Activated naive CD4-positive, alpha-beta T cell treated with anti-CD3 and anti-CD28 coated beads, Interleukin-2, amount 10 ng/mL, durations not matched to agents 7 days and 5 days (primary cell): ENCODE results near the gene TBX20.

Experiments
- CTCF ChIA-PET: fragments of 350-600 bp; sonication (Branson Sonifier 250); formaldehyde crosslinking; loops from one replicate; lab custom pipeline; 2021; ENCODE audit warnings: antibody characterized with exemption; lab: Charles Lee
- DNase-seq: peaks from one replicate; pipeline ENCODE4 v3.0.0-alpha.2; 2020
- H3K27ac Mint-ChIP-seq: one replicate; pipeline ENCODE4 v1.8.0; 2021; ENCODE audit warnings: mild to moderate bottlenecking, moderate library complexity, mixed read lengths
- H3K27me3 Mint-ChIP-seq: one replicate; pipeline ENCODE4 v1.8.0; 2021; ENCODE audit warnings: mild to moderate bottlenecking, mixed read lengths
- H3K36me3 Mint-ChIP-seq: one replicate; pipeline ENCODE4 v1.8.0; 2021; ENCODE audit warnings: mixed read lengths
- H3K4me1 Mint-ChIP-seq: one replicate; pipeline ENCODE4 v1.8.0; 2021; ENCODE audit warnings: mixed read lengths
- H3K4me3 Mint-ChIP-seq: one replicate; pipeline ENCODE4 v1.8.0; 2021; ENCODE audit warnings: mild to moderate bottlenecking, moderate library complexity, mixed read lengths
- H3K9me3 Mint-ChIP-seq: one replicate; pipeline ENCODE4 v1.8.0; 2021; ENCODE audit warnings: mixed read lengths

The TBX20 gene

GRCh38 chr7:35253710-35254495 lies at the start of gene TBX20:
TBX20 (minus strand) TSS chr7:35254100; CDS start chr7:35253620, 480 bp downstream.
- Mint-ChIP-seq H3K27me3 (peaks cover 99% of the 10 kb centered on the region), H3K4me3 (peak within 1 kb of the TSS; percentile 57), H3K27ac (peak within 1 kb of the TSS; percentile 64), H3K9me3 (peaks cover 6% of the 10 kb centered on the region), H3K4me1 (peaks cover 30% of the 10 kb centered on the region), H3K36me3 (peaks cover 21% of the 10 kb centered on the region)
- CTCF ChIA-PET = no interaction called here
- peak; percentile 49 for DNase-seq

GRCh38 chr7:35289376-35289775 lies 35.5 kb upstream of the TBX20 start:
- no peak overlapping the region for H3K27ac Mint-ChIP-seq
- no peak for DNase-seq
- no peaks in the 10 kb centered on the region for H3K27me3 Mint-ChIP-seq
- H3K9me3 Mint-ChIP-seq = no peaks in the 10 kb centered on the region
- no peaks in the 10 kb centered on the region for H3K4me1 Mint-ChIP-seq
- H3K4me3 Mint-ChIP-seq = no peak overlapping the region
- no peaks in the 10 kb centered on the region for H3K36me3 Mint-ChIP-seq
- CTCF ChIA-PET = no interaction called here

- Mint-ChIP-seq H3K27ac (no peak overlapping the region), H3K9me3 (no peaks in the 10 kb centered on the region), H3K4me3 (no peak overlapping the region), H3K27me3 (peaks cover 9% of the 10 kb centered on the region), H3K4me1 (no peaks in the 10 kb centered on the region), H3K36me3 (no peaks in the 10 kb centered on the region)
- CTCF ChIA-PET = interaction anchor here (0.8 kb wide), 1 partner anchor 20 kb away, joined by 3 read pairs; no protein-coding TSS in a partner anchor
- no peak for DNase-seq
Measured at GRCh38 chr7:35286986-35287385, 33.1 kb upstream of the TBX20 start.

- Mint-ChIP-seq H3K4me3 (no peak overlapping the region), H3K9me3 (no peaks in the 10 kb centered on the region), H3K4me1 (no peaks in the 10 kb centered on the region), H3K27me3 (peaks cover 10% of the 10 kb centered on the region), H3K36me3 (no peaks in the 10 kb centered on the region), H3K27ac (no peak overlapping the region)
- CTCF ChIA-PET = interaction anchor here (0.8 kb wide), 1 partner anchor 20 kb away, joined by 3 read pairs; no protein-coding TSS in a partner anchor
- no peak for DNase-seq
Measured at GRCh38 chr7:35286422-35286821, 32.5 kb upstream of the TBX20 start.

GRCh38 chr7:35285799-35286198 lies 31.9 kb upstream of the TBX20 start:
- Mint-ChIP-seq H3K27me3 (peaks cover 10% of the 10 kb centered on the region), H3K36me3 (no peaks in the 10 kb centered on the region), H3K27ac (no peak overlapping the region), H3K4me1 (no peaks in the 10 kb centered on the region), H3K9me3 (no peaks in the 10 kb centered on the region), H3K4me3 (no peak overlapping the region)
- no peak for DNase-seq
- CTCF ChIA-PET = no interaction called here

GRCh38 chr7:35280902-35281301 lies 27.0 kb upstream of the TBX20 start:
- CTCF ChIA-PET = no interaction called here
- H3K27ac Mint-ChIP-seq = no peak overlapping the region
- no peak for DNase-seq
- H3K9me3 Mint-ChIP-seq = no peaks in the 10 kb centered on the region
- peaks cover 10% of the 10 kb centered on the region for H3K27me3 Mint-ChIP-seq
- no peak overlapping the region for H3K4me3 Mint-ChIP-seq
- H3K36me3 Mint-ChIP-seq = no peaks in the 10 kb centered on the region
- no peaks in the 10 kb centered on the region for H3K4me1 Mint-ChIP-seq

- CTCF ChIA-PET = no interaction called here
- H3K9me3 Mint-ChIP-seq = no peaks in the 10 kb centered on the region
- DNase-seq = no peak
Measured at GRCh38 chr7:35277359-35277758, 23.5 kb upstream of the TBX20 start.

GRCh38 chr7:35272246-35272645 lies 18.3 kb upstream of the TBX20 start:
- Mint-ChIP-seq H3K4me1 (no peaks in the 10 kb centered on the region), H3K36me3 (no peaks in the 10 kb centered on the region), H3K4me3 (no peak overlapping the region), H3K27ac (no peak overlapping the region), H3K9me3 (no peaks in the 10 kb centered on the region), H3K27me3 (peaks cover 7% of the 10 kb centered on the region)
- no peak for DNase-seq
- CTCF ChIA-PET = no interaction called here

More at GRCh38 chr7:35277359-35277758, 23.5 kb upstream of the TBX20 start:
- Mint-ChIP-seq H3K4me3 (no peak overlapping the region), H3K27me3 (peaks cover 5% of the 10 kb centered on the region), H3K27ac (no peak overlapping the region), H3K4me1 (no peaks in the 10 kb centered on the region), H3K36me3 (no peaks in the 10 kb centered on the region)

GRCh38 chr7:35268953-35269352 lies 15.1 kb upstream of the TBX20 start:
- H3K9me3 Mint-ChIP-seq = no peaks in the 10 kb centered on the region
- no peak for DNase-seq
- H3K27ac Mint-ChIP-seq = no peak overlapping the region
- CTCF ChIA-PET = no interaction called here
- no peak overlapping the region for H3K4me3 Mint-ChIP-seq
- H3K4me1 Mint-ChIP-seq = no peaks in the 10 kb centered on the region
- H3K27me3 Mint-ChIP-seq = peaks cover 22% of the 10 kb centered on the region
- no peaks in the 10 kb centered on the region for H3K36me3 Mint-ChIP-seq

- no peak overlapping the region for H3K27ac Mint-ChIP-seq
Measured at GRCh38 chr7:35267411-35267810, 13.5 kb upstream of the TBX20 start.

GRCh38 chr7:35263396-35263795 lies 9.5 kb upstream of the TBX20 start:
- CTCF ChIA-PET = no interaction called here
- Mint-ChIP-seq H3K27me3 (peaks cover 70% of the 10 kb centered on the region), H3K9me3 (peaks cover 2% of the 10 kb centered on the region), H3K27ac (no peak overlapping the region), H3K4me1 (peaks cover under 1% of the 10 kb centered on the region), H3K36me3 (peaks cover 4% of the 10 kb centered on the region), H3K4me3 (no peak overlapping the region)
- no peak for DNase-seq

More at GRCh38 chr7:35267411-35267810, 13.5 kb upstream of the TBX20 start:
- H3K4me1 Mint-ChIP-seq = no peaks in the 10 kb centered on the region
- H3K27me3 Mint-ChIP-seq = peaks cover 37% of the 10 kb centered on the region
- H3K36me3 Mint-ChIP-seq = no peaks in the 10 kb centered on the region
- DNase-seq = no peak
- no peak overlapping the region for H3K4me3 Mint-ChIP-seq
- H3K9me3 Mint-ChIP-seq = no peaks in the 10 kb centered on the region
- CTCF ChIA-PET = no interaction called here

- DNase-seq = no peak
- CTCF ChIA-PET = no interaction called here
- H3K4me1 Mint-ChIP-seq = peaks cover 2% of the 10 kb centered on the region
Measured at GRCh38 chr7:35261476-35262285, 7.8 kb upstream of the TBX20 start.

GRCh38 chr7:35261041-35261440 lies 7.1 kb upstream of the TBX20 start:
- DNase-seq = no peak
- Mint-ChIP-seq H3K4me3 (no peak overlapping the region), H3K27ac (no peak overlapping the region), H3K27me3 (peaks cover 92% of the 10 kb centered on the region), H3K4me1 (peaks cover 2% of the 10 kb centered on the region), H3K36me3 (peaks cover 10% of the 10 kb centered on the region), H3K9me3 (peaks cover 3% of the 10 kb centered on the region)
- CTCF ChIA-PET = no interaction called here

More at GRCh38 chr7:35261476-35262285, 7.8 kb upstream of the TBX20 start:
- Mint-ChIP-seq H3K36me3 (peaks cover 9% of the 10 kb centered on the region), H3K4me3 (no peak overlapping the region), H3K9me3 (peaks cover 3% of the 10 kb centered on the region), H3K27me3 (peaks cover 88% of the 10 kb centered on the region), H3K27ac (no peak overlapping the region)

GRCh38 chr7:35260246-35260645 lies 6.3 kb upstream of the TBX20 start:
- no peak for DNase-seq
- Mint-ChIP-seq H3K27me3 (peaks cover 98% of the 10 kb centered on the region), H3K4me1 (peaks cover 2% of the 10 kb centered on the region), H3K27ac (peak overlapping the region; percentile 52), H3K9me3 (peaks cover 3% of the 10 kb centered on the region), H3K4me3 (no peak overlapping the region), H3K36me3 (peaks cover 14% of the 10 kb centered on the region)
- CTCF ChIA-PET = no interaction called here
